HepG2 (cell line): ENCODE results near the gene CAMKMT. TPM values are rescaled to one million over a fixed set of nuclear protein-coding genes. Genes with fewer than 3 reads are reported as not detected.

ENCODE experiments used
- ATAC-seq: fragments of 200-7000 bp; cut with Tn5 transposase; 3 replicates; pipeline ENCODE4 v1.9.1; 2020; ENCODE audit warnings: mild to moderate bottlenecking, moderate library complexity
- BruUV-seq: library from RNA; stranded (reverse); fragments of 400-500 nt; replicated peaks from 2 replicates; lab custom pipeline; 2021; lab: Mats Ljungman, UMichigan
- CTCF ChIA-PET: fragments of 300-600 bp; formaldehyde crosslinking; extraction: SDS; loops from one replicate; lab custom pipeline; 2021; ENCODE audit warnings: low total read pairs, inconsistent platforms, low intra/inter-chr PET ratio; lab: Yijun Ruan, JAX
- POLR2A ChIA-PET: fragments of 350-600 bp; sonication (Branson Sonifier 250); formaldehyde crosslinking; loops from one replicate; lab custom pipeline; 2020; ENCODE audit warnings: antibody characterized with exemption, inconsistent platforms; lab: Yijun Ruan, JAX
- DNase-seq: peaks from one replicate; pipeline ENCODE4 v3.0.0-alpha.2; 2015; ENCODE audit warnings: low spot score
- FAIRE-seq: peaks from 3 replicates; lab custom pipeline; 2011; peaks lifted over from hg19 to GRCh38; lab: Jason Lieb, UNC
- H2AFZ ChIP-seq: one replicate; pipeline ENCODE4 v1.6.1; 2011; ENCODE audit warnings: low read length, inconsistent platforms
- H3K27ac ChIP-seq: fragments of 300-600 bp; 3 replicates; pipeline ENCODE4 v1.8.0; 2011; ENCODE audit warnings: mixed run types, mild to moderate bottlenecking, mixed read lengths, low read length, inconsistent platforms; ENCODE audit not compliant: insufficient read depth; ENCODE audit errors: extremely low read length
- H3K27me3 ChIP-seq, 2 experiments: fragments of 200-600 bp in 1 of 2; 2 replicates in 1 of 2; 3 replicates in 1 of 2; pipeline versions ENCODE4 v1.6.0 to v1.8.0; 2011; ENCODE audit warnings: low read length in 2 of 2, mild to moderate bottlenecking in 2 of 2, moderate library complexity in 2 of 2, inconsistent platforms in 1 of 2; ENCODE audit not compliant: insufficient read depth in 2 of 2, control insufficient read depth in 1 of 2
- H3K36me3 ChIP-seq, 2 experiments: fragments of 200-600 bp in 1 of 2; replicated peaks in 1 of 2; 2 replicates in 1 of 2; 3 replicates in 1 of 2; pipeline versions ENCODE4 v1.5.1 to v1.8.0; 2011; ENCODE audit warnings: low read length in 2 of 2, inconsistent platforms in 1 of 2; ENCODE audit not compliant: insufficient read depth in 2 of 2, control insufficient read depth in 1 of 2
- H3K4me1 ChIP-seq: 2 replicates; pipeline ENCODE4 v1.5.1; 2012; ENCODE audit warnings: low read length, inconsistent platforms; ENCODE audit not compliant: insufficient read depth
- H3K4me2 ChIP-seq: 2 replicates; pipeline ENCODE4 v1.6.0; 2011; ENCODE audit warnings: low read depth, low read length, inconsistent platforms
- H3K4me3 ChIP-seq, 3 experiments: fragments of 200-600 bp in 1 of 3; sonication (generic), shearing (Covaris generic) in 1 of 3; replicated peaks in 1 of 3; 2 replicates each; pipeline ENCODE4 v1.5.1; 2011 to 2016; ENCODE audit warnings: low read length in 3 of 3, inconsistent platforms in 2 of 3, low read depth in 2 of 3, mild to moderate bottlenecking in 2 of 3, control low read depth in 1 of 3, mixed read lengths in 1 of 3; ENCODE audit not compliant: insufficient read depth in 1 of 3
- H3K79me2 ChIP-seq: one replicate; pipeline ENCODE4 v1.6.1; 2011; ENCODE audit warnings: low read length, inconsistent platforms; ENCODE audit not compliant: insufficient read depth
- H3K9ac ChIP-seq: 2 replicates; pipeline ENCODE4 v1.6.0; 2011; ENCODE audit warnings: mild to moderate bottlenecking, low read depth, low read length, inconsistent platforms; ENCODE audit not compliant: insufficient read depth
- H3K9me3 ChIP-seq: 2 replicates; pipeline ENCODE4 v1.5.1; 2012; ENCODE audit warnings: mild to moderate bottlenecking, low read length
- H4K20me1 ChIP-seq: 2 replicates; pipeline ENCODE4 v1.6.0; 2011; ENCODE audit warnings: inconsistent platforms, mild to moderate bottlenecking, low read length, moderate library complexity; ENCODE audit not compliant: insufficient read depth
- GATAD1 ChIP-seq: IDR thresholded peaks from 2 replicates; pipeline ENCODE4 v1.6.1; 2016; ENCODE audit warnings: missing genetic modification reagents, missing compliant biosample characterization
- MEIS2 ChIP-seq: sonication (generic); formaldehyde crosslinking; IDR thresholded peaks from 2 replicates; pipeline ENCODE4 v1.9.0; 2021; ENCODE audit warnings: mild to moderate bottlenecking, missing genetic modification reagents
- SALL1 ChIP-seq: sonication (generic); formaldehyde crosslinking; IDR thresholded peaks from 2 replicates; pipeline ENCODE4 v1.8.0; 2022; ENCODE audit warnings: mild to moderate bottlenecking, missing genetic modification reagents
- SIN3B ChIP-seq: fragments of 150-350 bp; IDR thresholded peaks from 2 replicates; pipeline ENCODE4 v1.6.1; 2014; ENCODE audit warnings: low read length
- ZBTB38 ChIP-seq: sonication (generic); formaldehyde crosslinking; IDR thresholded peaks from 2 replicates; pipeline ENCODE4 v1.5.1; 2020; ENCODE audit warnings: mild to moderate bottlenecking, missing genetic modification reagents
- ZBTB46 ChIP-seq: sonication (generic); formaldehyde crosslinking; IDR thresholded peaks from 2 replicates; pipeline ENCODE4 v1.4.0; 2020; ENCODE audit warnings: mild to moderate bottlenecking, missing genetic modification reagents, borderline replicate concordance
- ZMYM4 ChIP-seq: sonication (generic); formaldehyde crosslinking; IDR thresholded peaks from 2 replicates; pipeline ENCODE4 v1.8.1; 2023; ENCODE audit warnings: mild to moderate bottlenecking, missing genetic modification reagents
- ZNF225 ChIP-seq: sonication (generic); formaldehyde crosslinking; IDR thresholded peaks from 2 replicates; pipeline ENCODE4 v1.4.0; 2020; ENCODE audit warnings: mild to moderate bottlenecking, missing genetic modification reagents
- ZNF292 ChIP-seq: sonication (generic); formaldehyde crosslinking; IDR thresholded peaks from 2 replicates; pipeline ENCODE4 v1.8.1; 2022; ENCODE audit warnings: mild to moderate bottlenecking, low read depth, missing genetic modification reagents, borderline replicate concordance
- ZNF777 ChIP-seq: sonication (generic); formaldehyde crosslinking; IDR thresholded peaks from 2 replicates; pipeline ENCODE4 v1.4.0; 2020; ENCODE audit warnings: missing genetic modification reagents
- ZNF784 ChIP-seq: sonication (generic); formaldehyde crosslinking; IDR thresholded peaks from 2 replicates; pipeline ENCODE4 v1.5.1; 2020; ENCODE audit warnings: missing genetic modification reagents, mild to moderate bottlenecking, borderline replicate concordance
- ZNF792 ChIP-seq: IDR thresholded peaks from 2 replicates; pipeline ENCODE4 v1.6.1; 2016
- WGBS: methylation state at CpG from one replicate; pipeline ENCODE4 v1.1.6; 2017; ENCODE audit warnings: low lambda C conversion rate; 5-methylcytosine and 5-hydroxymethylcytosine counted together
- in situ Hi-C: cut with HindIII; loops from 2 replicates; pipeline ENCODE4 v1.10.0; 2017; ENCODE audit warnings: low pct_unique_long_range_greater_than_20kb; ENCODE audit not compliant: extremely low pct_ligation_motif_present
- intact Hi-C: fragments of 100-400 bp; cut with micrococcal nuclease; formaldehyde crosslinking; loops from one replicate; pipeline ENCODE4 v1.10.0; 2022; ENCODE audit not compliant: unreplicated experiment
- polyA plus RNA-seq, 8 experiments: library from polyadenylated mRNA; depleted of rRNA in 3 of 8; stranded (reverse) in 7 of 8; unstranded in 1 of 8; fragments of >200 nt; fragmentation: Illumina TruSeq in 4 of 8; extraction: Trizol in 4 of 8; gene quantifications; 2 replicates each; pipeline versions ENCODE4 v1.2.1 to v1.2.3, GENCODE V29; 2011 to 2016; ENCODE audit warnings: low read depth in 4 of 8, missing spikeins in 1 of 8, mixed read lengths in 1 of 8; ENCODE audit not compliant: insufficient read depth in 1 of 8
- total RNA-seq, 5 experiments: library from RNA; depleted of rRNA; stranded (reverse); fragments of >200 nt; fragmentation: Illumina TruSeq; extraction: Trizol; gene quantifications; 2 replicates each; pipeline ENCODE4 v1.2.3, GENCODE V29; 2016; ENCODE audit warnings: low read depth in 1 of 5
- TF ChIP-seq, protein P1 (sequence below): sonication (generic); formaldehyde crosslinking; IDR thresholded peaks from 2 replicates; pipeline ENCODE4 v1.5.0; 2020; ENCODE audit warnings: missing genetic modification reagents

CAMKMT gene
- total and polyA plus RNA-seq, 2 of the 13 experiments (the other 11 are each of a cell fraction or from before 2014, with no cell fraction given), result 6.9 to 20.8 TPM

- TF ChIP-seq, protein P1, sequence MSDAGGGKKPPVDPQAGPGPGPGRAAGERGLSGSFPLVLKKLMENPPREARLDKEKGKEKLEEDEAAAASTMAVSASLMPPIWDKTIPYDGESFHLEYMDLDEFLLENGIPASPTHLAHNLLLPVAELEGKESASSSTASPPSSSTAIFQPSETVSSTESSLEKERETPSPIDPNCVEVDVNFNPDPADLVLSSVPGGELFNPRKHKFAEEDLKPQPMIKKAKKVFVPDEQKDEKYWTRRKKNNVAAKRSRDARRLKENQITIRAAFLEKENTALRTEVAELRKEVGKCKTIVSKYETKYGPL, result no peak
- TF ChIP-seq ZBTB46 (CRISPR knock-in tag) (no peak), ZMYM4 (CRISPR knock-in tag) (no peak), MEIS2 (CRISPR knock-in tag) (no peak), ZNF777 (no peak), ZBTB38 (CRISPR knock-in tag) (no peak), SIN3B (no peak), ZNF225 (no peak), ZNF292 (CRISPR knock-in tag) (no peak)
Measured at GRCh38 chr2:44752761-44753160, 391.0 kb downstream of the CAMKMT start (continued).

DNA sequence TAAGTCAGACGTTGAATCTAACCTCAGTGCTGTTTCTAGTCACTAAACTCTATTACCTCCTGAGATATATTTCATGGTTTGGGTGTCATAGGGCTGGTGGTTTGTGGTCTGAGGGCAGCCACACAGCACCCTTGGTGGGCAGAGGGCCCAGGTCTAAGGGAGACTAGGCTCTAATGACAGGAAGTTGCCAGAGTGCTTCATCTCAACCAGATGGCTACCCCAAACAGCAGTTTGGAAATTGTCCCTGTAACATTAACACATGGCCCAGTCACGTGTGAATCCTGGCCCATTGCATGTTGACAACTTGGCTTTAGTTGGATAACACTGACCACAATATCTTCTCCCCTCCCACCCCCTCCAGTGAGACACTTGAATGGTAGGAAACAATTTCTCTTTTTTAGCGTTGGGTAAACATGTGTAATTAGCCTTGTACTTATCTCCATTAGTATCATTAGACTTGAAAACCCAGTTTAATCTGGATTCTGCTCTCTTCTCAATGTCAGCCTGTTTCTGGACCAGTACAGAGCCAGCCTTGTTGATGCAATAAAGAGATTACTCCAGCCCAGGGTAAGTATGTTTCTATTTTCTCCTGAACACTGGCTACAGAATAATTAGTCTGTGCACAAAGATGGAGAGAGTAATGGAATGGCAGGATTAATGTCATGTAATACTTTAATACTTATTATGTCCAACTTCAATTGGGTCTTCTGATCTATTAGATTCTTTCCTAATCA lies 392.0 kb downstream of the CAMKMT start:
- intact Hi-C loops (no loop called here), in situ Hi-C loops (no loop called here)
- no peak overlapping the region for H3K9ac ChIP-seq
- CTCF ChIA-PET, result no interaction called here
- no peak for TF ChIP-seq SALL1 (CRISPR knock-in tag)
- no peak for TF ChIP-seq GATAD1 (CRISPR knock-in tag)
- TF ChIP-seq ZNF784 (CRISPR knock-in tag), result no peak
- TF ChIP-seq ZNF792, result no peak
- WGBS, result 74% methylated on average over 3 of the region's 3 CpGs
- no peak for ATAC-seq
- no peak for DNase-seq
- no peaks in the 10 kb centered on the region for H3K36me3 ChIP-seq
- no peak overlapping the region for H3K4me3 ChIP-seq
- H3K4me2 ChIP-seq, result no peak overlapping the region
- peak; percentile 4 for FAIRE-seq
- H4K20me1 ChIP-seq, result no peaks in the 10 kb centered on the region
- no peak overlapping the region for H3K27ac ChIP-seq
- H3K79me2 ChIP-seq, result no peaks in the 10 kb centered on the region
- H3K27me3 ChIP-seq, result no peaks in the 10 kb centered on the region
- no peaks in the 10 kb centered on the region for H3K4me1 ChIP-seq
- no peak overlapping the region for H2AFZ ChIP-seq
- BruUV-seq, result no TSS peak
- H3K9me3 ChIP-seq, result no peaks in the 10 kb centered on the region
- POLR2A ChIA-PET, result no interaction called here
